HepG2 (cell line): ENCODE measurements around the gene ZCCHC24. TPM values are rescaled to one million over a fixed set of nuclear protein-coding genes. Genes with fewer than 3 reads are reported as not detected.

Source experiments
- ATAC-seq: fragments of 200-7000 bp; cut with Tn5 transposase; 3 replicates; pipeline ENCODE4 v1.9.1; 2020; ENCODE audit warnings: mild to moderate bottlenecking, moderate library complexity
- BruUV-seq: library from RNA; stranded (reverse); fragments of 400-500 nt; replicated peaks from 2 replicates; lab custom pipeline; 2021; lab: Mats Ljungman, UMichigan
- CTCF ChIA-PET: fragments of 300-600 bp; formaldehyde crosslinking; extraction: SDS; loops from one replicate; lab custom pipeline; 2021; ENCODE audit warnings: low total read pairs, inconsistent platforms, low intra/inter-chr PET ratio; lab: Yijun Ruan, JAX
- POLR2A ChIA-PET: fragments of 350-600 bp; sonication (Branson Sonifier 250); formaldehyde crosslinking; loops from one replicate; lab custom pipeline; 2020; ENCODE audit warnings: antibody characterized with exemption, inconsistent platforms; lab: Yijun Ruan, JAX
- DNase-seq: peaks from one replicate; pipeline ENCODE4 v3.0.0-alpha.2; 2015; ENCODE audit warnings: low spot score
- FAIRE-seq: peaks from 3 replicates; lab custom pipeline; 2011; peaks lifted over from hg19 to GRCh38; lab: Jason Lieb, UNC
- H2AFZ ChIP-seq: one replicate; pipeline ENCODE4 v1.6.1; 2011; ENCODE audit warnings: low read length, inconsistent platforms
- H3K27ac ChIP-seq: fragments of 300-600 bp; 3 replicates; pipeline ENCODE4 v1.8.0; 2011; ENCODE audit warnings: mixed run types, mild to moderate bottlenecking, mixed read lengths, low read length, inconsistent platforms; ENCODE audit not compliant: insufficient read depth; ENCODE audit errors: extremely low read length
- H3K27me3 ChIP-seq, 2 experiments: fragments of 200-600 bp in 1 of 2; 2 replicates in 1 of 2; 3 replicates in 1 of 2; pipeline versions ENCODE4 v1.6.0 to v1.8.0; 2011; ENCODE audit warnings: low read length in 2 of 2, mild to moderate bottlenecking in 2 of 2, moderate library complexity in 2 of 2, inconsistent platforms in 1 of 2; ENCODE audit not compliant: insufficient read depth in 2 of 2, control insufficient read depth in 1 of 2
- H3K36me3 ChIP-seq, 2 experiments: fragments of 200-600 bp in 1 of 2; replicated peaks in 1 of 2; 2 replicates in 1 of 2; 3 replicates in 1 of 2; pipeline versions ENCODE4 v1.5.1 to v1.8.0; 2011; ENCODE audit warnings: low read length in 2 of 2, inconsistent platforms in 1 of 2; ENCODE audit not compliant: insufficient read depth in 2 of 2, control insufficient read depth in 1 of 2
- H3K4me1 ChIP-seq: 2 replicates; pipeline ENCODE4 v1.5.1; 2012; ENCODE audit warnings: low read length, inconsistent platforms; ENCODE audit not compliant: insufficient read depth
- H3K4me2 ChIP-seq: 2 replicates; pipeline ENCODE4 v1.6.0; 2011; ENCODE audit warnings: low read depth, low read length, inconsistent platforms
- H3K4me3 ChIP-seq, 3 experiments: fragments of 200-600 bp in 1 of 3; sonication (generic), shearing (Covaris generic) in 1 of 3; replicated peaks in 1 of 3; 2 replicates each; pipeline ENCODE4 v1.5.1; 2011 to 2016; ENCODE audit warnings: low read length in 3 of 3, inconsistent platforms in 2 of 3, low read depth in 2 of 3, mild to moderate bottlenecking in 2 of 3, control low read depth in 1 of 3, mixed read lengths in 1 of 3; ENCODE audit not compliant: insufficient read depth in 1 of 3
- H3K79me2 ChIP-seq: one replicate; pipeline ENCODE4 v1.6.1; 2011; ENCODE audit warnings: low read length, inconsistent platforms; ENCODE audit not compliant: insufficient read depth
- H3K9ac ChIP-seq: 2 replicates; pipeline ENCODE4 v1.6.0; 2011; ENCODE audit warnings: mild to moderate bottlenecking, low read depth, low read length, inconsistent platforms; ENCODE audit not compliant: insufficient read depth
- H3K9me3 ChIP-seq: 2 replicates; pipeline ENCODE4 v1.5.1; 2012; ENCODE audit warnings: mild to moderate bottlenecking, low read length
- H4K20me1 ChIP-seq: 2 replicates; pipeline ENCODE4 v1.6.0; 2011; ENCODE audit warnings: inconsistent platforms, mild to moderate bottlenecking, low read length, moderate library complexity; ENCODE audit not compliant: insufficient read depth
- HOXA5 ChIP-seq: sonication (generic); formaldehyde crosslinking; IDR thresholded peaks from 2 replicates; pipeline ENCODE4 v1.4.0; 2020; ENCODE audit warnings: missing genetic modification reagents
- MTA3 ChIP-seq: sonication (generic); formaldehyde crosslinking; IDR thresholded peaks from 2 replicates; pipeline ENCODE4 v1.4.0; 2020; ENCODE audit warnings: missing genetic modification reagents
- REXO4 ChIP-seq: sonication (generic); formaldehyde crosslinking; IDR thresholded peaks from 2 replicates; pipeline ENCODE4 v1.8.0; 2022; ENCODE audit warnings: missing genetic modification reagents, mild to moderate bottlenecking, borderline replicate concordance
- ZMYM2 ChIP-seq: sonication (generic); formaldehyde crosslinking; IDR thresholded peaks from 2 replicates; pipeline ENCODE4 v1.8.0; 2022; ENCODE audit warnings: mild to moderate bottlenecking, missing genetic modification reagents
- ZNF160 ChIP-seq: sonication (generic); formaldehyde crosslinking; IDR thresholded peaks from 2 replicates; pipeline ENCODE4 v1.8.0; 2022; ENCODE audit warnings: mild to moderate bottlenecking, inconsistent platforms, missing genetic modification reagents
- ZNF264 ChIP-seq: sonication (generic); formaldehyde crosslinking; IDR thresholded peaks from 2 replicates; pipeline ENCODE4 v1.4.0; 2020; ENCODE audit warnings: missing genetic modification reagents
- ZNF318 ChIP-seq: sonication (generic); formaldehyde crosslinking; IDR thresholded peaks from 2 replicates; pipeline ENCODE4 v1.4.0; 2020; ENCODE audit warnings: mild to moderate bottlenecking, missing genetic modification reagents
- ZNF530 ChIP-seq: sonication (generic); formaldehyde crosslinking; IDR thresholded peaks from 2 replicates; pipeline ENCODE4 v1.5.0; 2020; ENCODE audit warnings: low read depth, mild to moderate bottlenecking, missing genetic modification reagents
- ZNF75D ChIP-seq: sonication (generic); formaldehyde crosslinking; IDR thresholded peaks from 2 replicates; pipeline ENCODE4 v1.8.1; 2023; ENCODE audit warnings: missing genetic modification reagents, mild to moderate bottlenecking, borderline replicate concordance
- ZNF761 ChIP-seq: sonication (generic); formaldehyde crosslinking; conservative IDR thresholded peaks from 2 replicates; pipeline ENCODE4 v1.4.0; 2020; ENCODE audit warnings: mild to moderate bottlenecking, missing genetic modification reagents
- ZNF772 ChIP-seq: sonication (generic); formaldehyde crosslinking; IDR thresholded peaks from 2 replicates; pipeline ENCODE4 v1.5.0; 2020; ENCODE audit warnings: mild to moderate bottlenecking, missing genetic modification reagents
- WGBS: methylation state at CpG from one replicate; pipeline ENCODE4 v1.1.6; 2017; ENCODE audit warnings: low lambda C conversion rate; 5-methylcytosine and 5-hydroxymethylcytosine counted together
- in situ Hi-C: cut with HindIII; loops from 2 replicates; pipeline ENCODE4 v1.10.0; 2017; ENCODE audit warnings: low pct_unique_long_range_greater_than_20kb; ENCODE audit not compliant: extremely low pct_ligation_motif_present
- intact Hi-C: fragments of 100-400 bp; cut with micrococcal nuclease; formaldehyde crosslinking; loops from one replicate; pipeline ENCODE4 v1.10.0; 2022; ENCODE audit not compliant: unreplicated experiment
- polyA plus RNA-seq, 8 experiments: library from polyadenylated mRNA; depleted of rRNA in 3 of 8; stranded (reverse) in 7 of 8; unstranded in 1 of 8; fragments of >200 nt; fragmentation: Illumina TruSeq in 4 of 8; extraction: Trizol in 4 of 8; gene quantifications; 2 replicates each; pipeline versions ENCODE4 v1.2.1 to v1.2.3, GENCODE V29; 2011 to 2016; ENCODE audit warnings: low read depth in 4 of 8, missing spikeins in 1 of 8, mixed read lengths in 1 of 8; ENCODE audit not compliant: insufficient read depth in 1 of 8
- total RNA-seq, 5 experiments: library from RNA; depleted of rRNA; stranded (reverse); fragments of >200 nt; fragmentation: Illumina TruSeq; extraction: Trizol; gene quantifications; 2 replicates each; pipeline ENCODE4 v1.2.3, GENCODE V29; 2016; ENCODE audit warnings: low read depth in 1 of 5

ZCCHC24 gene
- total and polyA plus RNA-seq, 2 of the 13 experiments (the other 11 are each of a cell fraction or from before 2014, with no cell fraction given), result 3.1 to 7.9 TPM

GRCh38 chr10:79335470-79336235, 109.8 kb downstream of the ZCCHC24 start (continued):
- TF ChIP-seq ZNF318 (CRISPR knock-in tag) (no peak; the same call in 1 of the 2 replicates), ZNF772 (CRISPR knock-in tag) (peak; percentile 92)
- TF ChIP-seq, all 625 proteins: peak for 290

- in situ Hi-C loops, result no loop called here
- Histone ChIP-seq H3K4me3 (peak overlapping the region in 1 of 3 experiments; percentile 51; a peak in 2 of 6 replicates), H3K9me3 (no peaks in the 10 kb centered on the region), H3K27ac (peak overlapping the region; percentile 98), H3K36me3 (no peaks in the 10 kb centered on the region), H3K4me1 (peaks cover 66% of the 10 kb centered on the region), H3K27me3 (no peaks in the 10 kb centered on the region), H4K20me1 (no peaks in the 10 kb centered on the region), H3K4me2 (peak overlapping the region; percentile 85), H3K79me2 (no peaks in the 10 kb centered on the region), H2AFZ (no peak overlapping the region), H3K9ac (peak overlapping the region; percentile 77)
- CTCF ChIA-PET, result no interaction called here
- TSS peak; percentile 77 for BruUV-seq
- ATAC-seq, result peak; percentile 43
- DNase-seq, result no peak
- intact Hi-C loops, result loop anchor here (1.0 to 2.0 kb wide), 2 partner anchors 12 to 18 kb away; partner anchors contain the start of gene PPIF
- WGBS, result 21% methylated on average over 2 of the region's 2 CpGs
- POLR2A ChIA-PET, result interaction anchor here (1.0 to 5.3 kb wide), 9 partner anchors 12 to 47 kb away, joined by 3 to 134 read pairs (median 8); partner anchors contain the start of gene PPIF
- no peak for FAIRE-seq
- TF ChIP-seq HOXA5 (CRISPR knock-in tag) (no peak), ZNF761 (CRISPR knock-in tag) (no peak), ZMYM2 (CRISPR knock-in tag) (0 out of 2 replicates have a peak, but pooled peaks have one; percentile 8), ZNF530 (CRISPR knock-in tag) (no peak), ZNF75D (CRISPR knock-in tag) (0 out of 2 replicates have a peak, but pooled peaks have one; percentile 21), REXO4 (CRISPR knock-in tag) (no peak), MTA3 (CRISPR knock-in tag) (no peak), ZNF264 (CRISPR knock-in tag) (no peak), ZNF160 (CRISPR knock-in tag) (no peak)
These were observed 110.3 kb downstream of the ZCCHC24 start for GRCh38 chr10:79335094-79335469.
